ENCODE results near the gene UBE2H. TPM values are rescaled to one million over a fixed set of nuclear protein-coding genes. Genes with fewer than 3 reads are reported as not detected.

UBE2H gene
- total RNA-seq, 1 experiment from 2014 or later: 75.1 TPM

DNA sequence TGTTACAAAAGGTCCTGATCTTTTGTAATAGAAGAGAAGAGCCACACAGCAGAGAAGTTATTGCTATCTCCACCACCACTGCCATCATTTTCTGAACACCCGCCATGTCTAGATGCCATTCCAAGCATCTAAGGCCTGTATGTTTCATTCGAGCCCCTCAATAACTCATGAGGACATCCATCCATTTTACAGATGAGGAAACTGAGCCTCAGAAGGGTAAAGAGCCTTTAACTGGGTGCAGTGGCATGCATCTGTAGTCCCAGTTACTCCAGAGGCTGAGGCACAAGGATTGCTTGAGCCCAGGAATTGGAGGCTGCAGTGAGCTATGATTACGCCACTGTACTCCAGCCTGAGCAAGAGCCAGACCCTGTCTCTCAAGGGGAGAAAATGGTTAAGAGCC is 39.3 kb downstream of the UBE2H start:
- Histone ChIP-seq H3K27me3 (ENCODE audit: insufficient read depth, low read length) (no peaks in the 10 kb centered on the region), H3K4ac (ENCODE audit: low read depth, low read length) (no peak overlapping the region), H3K18ac (ENCODE audit: insufficient read length, low read depth, low read length) (no peak overlapping the region), H3K23me2 (ENCODE audit: insufficient read length, low read depth, low read length, poor library complexity, severe bottlenecking) (no peaks in the 10 kb centered on the region), H4K20me1 (ENCODE audit: control insufficient read depth, insufficient read depth, insufficient read length) (no peaks in the 10 kb centered on the region), H4K5ac (ENCODE audit: insufficient read length, low read depth, low read length) (no peak overlapping the region), H2BK5ac (ENCODE audit: insufficient read length, low read length) (no peak overlapping the region), H2BK120ac (ENCODE audit: low read depth, low read length, poor library complexity, severe bottlenecking) (no peak overlapping the region), H3K4me2 (ENCODE audit: insufficient read depth, insufficient read length, low read length) (no peak overlapping the region), H3K9ac (ENCODE audit: extremely low read depth, insufficient read length, low read length) (no peak overlapping the region), H3K9me3 (ENCODE audit: control insufficient read depth, low read depth, low read length) (no peaks in the 10 kb centered on the region), H2BK15ac (ENCODE audit: low read depth, low read length) (no peak overlapping the region), H4K91ac (ENCODE audit: insufficient read length, low read depth, low read length) (no peak overlapping the region), H3K14ac (ENCODE audit: insufficient read depth, low read length) (no peak overlapping the region), H3K23ac (ENCODE audit: insufficient read length, low read depth, low read length) (no peak overlapping the region), H3T11ph (ENCODE audit: low read length) (no peak overlapping the region), H3K79me1 (ENCODE audit: insufficient read depth, low read depth, low read length, poor library complexity, severe bottlenecking) (peaks cover 10% of the 10 kb centered on the region), H3K79me2 (ENCODE audit: insufficient read depth, low read length) (peaks cover 12% of the 10 kb centered on the region; the same call in 1 of the 2 replicates), H3K4me1 (ENCODE audit: insufficient read depth, low read length) (peaks cover 3% of the 10 kb centered on the region; the same call in 1 of the 2 replicates), H2BK12ac (ENCODE audit: insufficient read length, low read depth, low read length) (no peak overlapping the region), H4K8ac (replicated peaks; ENCODE audit: insufficient read length, low read depth, low read length) (no peak overlapping the region), H3K27ac (ENCODE audit: insufficient read length, low read depth, low read length) (no peak overlapping the region), H2AFZ (ENCODE audit: low read length) (no peak overlapping the region), H3K56ac (ENCODE audit: insufficient read length, low read depth, low read length) (no peak overlapping the region), H2AK5ac (ENCODE audit: insufficient read length, low read length) (no peak overlapping the region), H2BK20ac (ENCODE audit: low read depth, low read length, poor library complexity, severe bottlenecking) (no peak overlapping the region)
- Mint-ChIP-seq H3K4me1 (peaks cover 39% of the 10 kb centered on the region in 2 experiments), H3K36me3 (ENCODE audit: insufficient read depth in 1 of 3, low read depth in 3 of 3) (peaks cover 14 to 37% (median 24%) of the 10 kb centered on the region in 3 experiments), H3K27ac (no peak overlapping the region), H3K27me3 (ENCODE audit: low read depth) (no peaks in the 10 kb centered on the region), H3K4me3 (no peak overlapping the region), H3K9me3 (no peaks in the 10 kb centered on the region)
- no peak for DNase-seq
- no peak for TF ChIP-seq CTCF (conservative IDR thresholded peaks at IDR 0.05)
- no CpG with 5 or more reads among the region's 3 CpGs for WGBS (ENCODE audit: extremely low coverage, insufficient read length, low lambda C conversion rate)
